22Rv1 (cell line): Measurements from ENCODE around the gene CST9L.

Experiments
- CTCF ChIP-seq: fragments of 450-650 bp; IDR thresholded peaks from 2 replicates; pipeline ENCODE4 v1.5.1; 2017; ENCODE audit warnings: mild to moderate bottlenecking
- ZFX ChIP-seq: fragments of 450-650 bp; IDR thresholded peaks from 2 replicates; pipeline ENCODE4 v1.6.1; 2017; ENCODE audit warnings: antibody characterized with exemption, borderline replicate concordance

GRCh38 chr20:23544133-23544532, 24.2 kb downstream of the CST9L start:
- TF ChIP-seq CTCF (no peak), ZFX (no peak)
